Chondrocyte (in vitro differentiated cells): ENCODE data around the gene HSPBAP1. TPM values are rescaled to one million over a fixed set of nuclear protein-coding genes. Genes with fewer than 3 reads are reported as not detected.

Experiments
- DNase-seq: peaks from one replicate; pipeline ENCODE4 v3.0.0; 2021; ENCODE audit warnings: mixed read lengths, low spot score
- H3K27ac Mint-ChIP-seq: one replicate; pipeline ENCODE4 v1.8.0; 2021; ENCODE audit warnings: mild to moderate bottlenecking, moderate library complexity, mixed read lengths; ENCODE audit not compliant: unreplicated experiment
- H3K27me3 Mint-ChIP-seq: 2 replicates; pipeline ENCODE4 v1.8.0; 2021; ENCODE audit warnings: low read depth, mixed read lengths
- H3K36me3 Mint-ChIP-seq: 2 replicates; pipeline ENCODE4 v1.8.0; 2021; ENCODE audit warnings: low read depth, mixed read lengths
- H3K4me1 Mint-ChIP-seq: 2 replicates; pipeline ENCODE4 v1.8.0; 2021; ENCODE audit warnings: low read depth, mild to moderate bottlenecking, mixed read lengths
- H3K4me3 Mint-ChIP-seq: one replicate; pipeline ENCODE4 v1.8.0; 2021; ENCODE audit warnings: mild to moderate bottlenecking, moderate library complexity, mixed read lengths; ENCODE audit not compliant: unreplicated experiment
- H3K9me3 Mint-ChIP-seq: 2 replicates; pipeline ENCODE4 v1.8.0; 2021; ENCODE audit warnings: low read depth, mixed read lengths
- total RNA-seq: library from RNA; stranded (reverse); gene quantifications from 3 replicates; pipeline ENCODE4 v1.2.1, GENCODE V29; 2021
- TF ChIP-seq, protein P1 (sequence below): fragments of 200-600 bp; sonication (generic); IDR thresholded peaks from 2 replicates; pipeline ENCODE4 v1.5.0; 2021; ENCODE audit warnings: antibody characterized with exemption, mild to moderate bottlenecking, moderate library complexity

HSPBAP1 gene
- total RNA-seq, 1 donor from 2014 or later, result 4.8 TPM

DNA sequence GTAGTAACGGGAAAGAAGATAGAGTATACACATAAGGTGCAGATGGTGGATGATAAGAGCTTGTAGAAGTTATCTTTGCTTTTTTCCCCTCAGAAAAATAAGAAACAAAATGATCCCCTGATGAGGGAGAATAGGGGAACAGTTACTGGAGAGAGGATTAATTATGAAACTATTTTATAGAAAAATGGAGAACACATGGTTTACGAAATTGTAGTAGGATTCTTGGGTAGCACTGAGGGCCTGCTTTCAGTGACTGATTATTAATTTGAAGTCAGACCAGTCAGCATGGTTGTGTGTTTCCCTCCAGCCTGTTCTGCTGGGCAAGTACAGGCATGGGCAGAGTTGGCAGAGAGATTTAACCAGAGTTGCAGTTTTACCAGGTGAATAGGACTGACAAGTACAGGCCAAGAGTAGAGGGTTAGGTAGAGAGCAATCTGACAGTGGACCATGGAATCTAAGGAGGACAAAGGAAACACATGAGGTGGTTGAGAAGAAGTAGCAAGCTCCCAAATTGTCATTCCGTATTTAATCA, 7.1 kb upstream of the HSPBAP1 start:
- H3K36me3 Mint-ChIP-seq, result peaks cover 1% of the 10 kb centered on the region
- H3K9me3 Mint-ChIP-seq, result no peaks in the 10 kb centered on the region
- DNase-seq, result no peak
- H3K4me1 Mint-ChIP-seq, result peaks cover 17% of the 10 kb centered on the region
- H3K4me3 Mint-ChIP-seq, result no peak overlapping the region
- H3K27me3 Mint-ChIP-seq, result no peaks in the 10 kb centered on the region
- H3K27ac Mint-ChIP-seq, result no peak overlapping the region
- TF ChIP-seq, protein P1, sequence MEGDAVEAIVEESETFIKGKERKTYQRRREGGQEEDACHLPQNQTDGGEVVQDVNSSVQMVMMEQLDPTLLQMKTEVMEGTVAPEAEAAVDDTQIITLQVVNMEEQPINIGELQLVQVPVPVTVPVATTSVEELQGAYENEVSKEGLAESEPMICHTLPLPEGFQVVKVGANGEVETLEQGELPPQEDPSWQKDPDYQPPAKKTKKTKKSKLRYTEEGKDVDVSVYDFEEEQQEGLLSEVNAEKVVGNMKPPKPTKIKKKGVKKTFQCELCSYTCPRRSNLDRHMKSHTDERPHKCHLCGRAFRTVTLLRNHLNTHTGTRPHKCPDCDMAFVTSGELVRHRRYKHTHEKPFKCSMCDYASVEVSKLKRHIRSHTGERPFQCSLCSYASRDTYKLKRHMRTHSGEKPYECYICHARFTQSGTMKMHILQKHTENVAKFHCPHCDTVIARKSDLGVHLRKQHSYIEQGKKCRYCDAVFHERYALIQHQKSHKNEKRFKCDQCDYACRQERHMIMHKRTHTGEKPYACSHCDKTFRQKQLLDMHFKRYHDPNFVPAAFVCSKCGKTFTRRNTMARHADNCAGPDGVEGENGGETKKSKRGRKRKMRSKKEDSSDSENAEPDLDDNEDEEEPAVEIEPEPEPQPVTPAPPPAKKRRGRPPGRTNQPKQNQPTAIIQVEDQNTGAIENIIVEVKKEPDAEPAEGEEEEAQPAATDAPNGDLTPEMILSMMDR, result no peak

DNA sequence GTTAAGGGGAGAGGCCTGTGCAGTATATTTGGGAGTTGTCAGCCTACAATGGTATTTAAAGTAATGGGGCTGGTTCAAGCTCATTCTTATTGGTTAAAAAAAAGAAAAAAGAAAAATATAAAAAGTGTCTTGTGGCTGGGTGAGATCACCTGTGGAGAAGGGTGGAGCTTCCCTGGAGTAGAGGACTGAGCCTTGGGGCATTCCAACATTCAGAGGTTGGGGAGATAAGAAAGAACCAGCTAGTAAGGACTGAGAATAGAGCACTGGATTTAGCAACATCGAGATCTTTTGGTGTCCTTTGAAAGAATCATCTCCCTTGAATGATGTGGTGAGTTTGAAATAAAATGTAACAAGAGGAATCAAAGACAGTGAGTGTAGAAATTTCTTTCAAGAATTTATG, 6.4 kb upstream of the HSPBAP1 start:
- Mint-ChIP-seq H3K4me3 (no peak overlapping the region), H3K36me3 (peaks cover 1% of the 10 kb centered on the region), H3K4me1 (peaks cover 20% of the 10 kb centered on the region), H3K27me3 (no peaks in the 10 kb centered on the region), H3K27ac (no peak overlapping the region), H3K9me3 (no peaks in the 10 kb centered on the region)
- TF ChIP-seq, protein P1, result no peak
- DNase-seq, result no peak

DNA sequence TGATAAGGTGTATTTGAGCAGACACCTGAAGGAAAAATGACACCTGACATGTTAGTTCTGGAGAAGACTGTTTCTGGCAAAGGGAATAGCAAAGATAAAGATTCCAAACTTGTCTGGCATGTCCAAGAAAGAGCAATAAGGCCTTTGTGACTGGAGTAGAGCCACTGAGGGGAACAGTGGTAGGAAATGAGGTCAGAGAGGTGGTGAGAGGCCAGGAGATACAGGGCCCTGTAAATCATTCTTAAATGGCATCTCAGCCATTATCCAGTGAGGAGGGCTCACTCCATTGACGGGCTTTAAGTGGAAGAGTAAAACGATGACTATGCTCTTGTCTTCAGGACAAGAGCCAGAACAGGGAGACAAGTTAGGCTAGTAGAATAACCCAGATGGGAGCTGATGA, 5.7 kb upstream of the HSPBAP1 start:
- no peak for DNase-seq
- Mint-ChIP-seq H3K36me3 (peaks cover 1% of the 10 kb centered on the region), H3K27ac (no peak overlapping the region), H3K9me3 (no peaks in the 10 kb centered on the region), H3K4me3 (no peak overlapping the region), H3K27me3 (no peaks in the 10 kb centered on the region), H3K4me1 (peaks cover 23% of the 10 kb centered on the region)
- TF ChIP-seq, protein P1, result no peak

DNA sequence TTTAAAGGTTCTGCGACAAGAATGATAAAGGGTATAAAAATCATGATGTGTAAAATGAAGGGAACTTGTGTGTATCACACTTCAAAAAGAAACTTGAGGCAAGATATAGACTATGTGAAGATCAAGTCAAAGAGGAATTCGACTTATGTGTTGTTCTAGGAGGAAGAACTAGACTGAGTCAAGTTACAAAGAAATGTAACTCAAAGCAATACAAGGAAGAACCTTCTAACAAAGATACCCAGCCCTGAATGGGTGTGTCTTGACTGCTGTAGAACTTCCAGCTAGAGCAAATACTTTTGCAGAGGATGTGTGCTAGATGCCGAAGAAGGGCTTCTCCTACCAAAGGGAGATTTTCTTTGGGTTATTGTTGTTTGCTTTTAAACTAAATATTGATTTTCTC, 3.7 kb upstream of the HSPBAP1 start:
- H3K27me3 Mint-ChIP-seq, result no peaks in the 10 kb centered on the region
- H3K36me3 Mint-ChIP-seq, result no peaks in the 10 kb centered on the region
- no peak for DNase-seq
- no peaks in the 10 kb centered on the region for H3K9me3 Mint-ChIP-seq
- H3K4me1 Mint-ChIP-seq, result peaks cover 36% of the 10 kb centered on the region
- H3K4me3 Mint-ChIP-seq, result no peak overlapping the region
- peak overlapping the region; percentile 34 for H3K27ac Mint-ChIP-seq
- TF ChIP-seq, protein P1, result no peak

DNA sequence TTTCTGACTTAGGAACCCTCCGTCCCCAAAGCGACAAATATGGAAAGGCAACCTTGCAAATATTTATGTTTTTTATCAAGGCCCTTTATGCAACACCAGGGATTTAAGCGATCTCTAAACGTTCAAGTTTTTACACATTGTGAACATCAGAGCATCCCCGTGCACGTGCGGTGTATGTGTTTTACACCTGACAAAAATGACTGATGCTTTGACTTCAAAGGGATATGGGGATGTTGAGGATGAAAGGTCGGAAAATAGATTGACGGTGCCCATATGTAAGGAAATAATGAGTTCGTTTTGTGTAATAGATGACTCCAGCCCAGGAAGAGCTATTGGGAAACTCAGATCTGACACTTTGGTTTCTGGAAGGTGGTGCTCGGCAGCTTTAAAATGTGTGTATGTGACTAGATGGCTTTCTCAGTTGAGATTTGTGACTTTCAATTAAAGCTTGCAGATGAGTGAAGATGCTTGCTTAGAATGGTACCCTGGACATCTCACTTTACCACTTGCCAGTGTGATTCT, 2.1 kb upstream of the HSPBAP1 start:
- peak overlapping the region; percentile 72 for H3K27ac Mint-ChIP-seq

More for the DNA sequence above, 2.1 kb upstream of the HSPBAP1 start:
- no peaks in the 10 kb centered on the region for H3K9me3 Mint-ChIP-seq
- no peak for DNase-seq
- H3K4me3 Mint-ChIP-seq, result peak overlapping the region; percentile 77
- TF ChIP-seq, protein P1, result no peak
- no peaks in the 10 kb centered on the region for H3K36me3 Mint-ChIP-seq
- no peaks in the 10 kb centered on the region for H3K27me3 Mint-ChIP-seq
- peaks cover 36% of the 10 kb centered on the region for H3K4me1 Mint-ChIP-seq
